HG03159 (cell line): ENCODE results near the gene RSAD2.
"Not testable (repeated sequence)": the region's sequence is repeated elsewhere in the genome, so short reads cannot be mapped to it uniquely, and the experiment has no call there.

Experiments used
- ATAC-seq: cut with Tn5 transposase; IDR thresholded peaks from one replicate; pipeline ENCODE4 v1.9.1; 2021; ENCODE audit warnings: mild to moderate bottlenecking, moderate library complexity; ENCODE audit not compliant: unreplicated experiment

RSAD2 gene, protein sequence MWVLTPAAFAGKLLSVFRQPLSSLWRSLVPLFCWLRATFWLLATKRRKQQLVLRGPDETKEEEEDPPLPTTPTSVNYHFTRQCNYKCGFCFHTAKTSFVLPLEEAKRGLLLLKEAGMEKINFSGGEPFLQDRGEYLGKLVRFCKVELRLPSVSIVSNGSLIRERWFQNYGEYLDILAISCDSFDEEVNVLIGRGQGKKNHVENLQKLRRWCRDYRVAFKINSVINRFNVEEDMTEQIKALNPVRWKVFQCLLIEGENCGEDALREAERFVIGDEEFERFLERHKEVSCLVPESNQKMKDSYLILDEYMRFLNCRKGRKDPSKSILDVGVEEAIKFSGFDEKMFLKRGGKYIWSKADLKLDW

DNA sequence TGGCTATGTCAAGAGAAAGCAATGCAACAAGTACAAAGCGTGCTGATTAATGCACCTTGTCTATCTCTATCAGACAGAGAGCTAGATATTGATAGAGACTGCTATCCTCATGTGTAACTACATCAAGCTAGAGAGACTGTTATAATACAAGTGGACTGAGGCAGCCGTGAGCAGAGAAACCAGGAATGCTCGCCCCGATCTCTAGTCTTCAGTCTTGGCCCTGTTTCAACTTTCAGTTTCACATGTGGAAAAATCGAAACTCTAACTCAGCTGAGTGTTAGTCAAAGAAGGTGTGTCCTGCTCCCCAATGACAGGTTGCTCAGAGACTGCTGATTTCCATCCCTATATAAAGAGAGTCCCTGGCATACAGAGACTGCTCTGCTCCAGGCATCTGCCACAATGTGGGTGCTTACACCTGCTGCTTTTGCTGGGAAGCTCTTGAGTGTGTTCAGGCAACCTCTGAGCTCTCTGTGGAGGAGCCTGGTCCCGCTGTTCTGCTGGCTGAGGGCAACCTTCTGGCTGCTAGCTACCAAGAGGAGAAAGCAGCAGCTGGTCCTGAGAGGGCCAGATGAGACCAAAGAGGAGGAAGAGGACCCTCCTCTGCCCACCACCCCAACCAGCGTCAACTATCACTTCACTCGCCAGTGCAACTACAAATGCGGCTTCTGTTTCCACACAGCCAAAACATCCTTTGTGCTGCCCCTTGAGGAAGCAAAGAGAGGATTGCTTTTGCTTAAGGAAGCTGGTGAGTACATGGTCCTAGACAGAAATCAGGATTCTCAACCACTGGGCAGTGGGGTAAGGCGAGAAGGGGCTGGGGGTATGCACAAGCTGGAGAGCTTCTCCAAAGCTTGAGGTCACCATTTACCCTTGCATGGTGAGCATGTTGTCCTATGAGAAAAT is at the start of gene RSAD2:
Gene RSAD2, plus strand, starts transcription at position 376 of the 903 bp plus-strand sequence. Its CDS starts 24 bp downstream, at position 400.
- ATAC-seq, result peak; percentile 85

DNA sequence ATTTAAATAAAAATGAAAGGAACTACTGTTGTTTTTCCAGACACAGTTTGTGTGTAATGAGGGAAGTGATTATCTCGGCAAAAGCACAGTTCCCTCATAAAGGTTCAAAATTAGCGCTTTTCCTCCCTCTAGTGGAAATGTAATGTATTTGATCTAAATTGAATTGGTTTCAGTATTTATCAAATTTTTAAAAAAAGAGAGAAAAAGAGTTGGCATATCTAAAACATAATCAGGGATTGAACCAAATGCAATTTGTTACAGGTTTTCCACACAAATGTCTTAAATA is 49.3 kb upstream of the RSAD2 start:
- ATAC-seq, result no peak

DNA sequence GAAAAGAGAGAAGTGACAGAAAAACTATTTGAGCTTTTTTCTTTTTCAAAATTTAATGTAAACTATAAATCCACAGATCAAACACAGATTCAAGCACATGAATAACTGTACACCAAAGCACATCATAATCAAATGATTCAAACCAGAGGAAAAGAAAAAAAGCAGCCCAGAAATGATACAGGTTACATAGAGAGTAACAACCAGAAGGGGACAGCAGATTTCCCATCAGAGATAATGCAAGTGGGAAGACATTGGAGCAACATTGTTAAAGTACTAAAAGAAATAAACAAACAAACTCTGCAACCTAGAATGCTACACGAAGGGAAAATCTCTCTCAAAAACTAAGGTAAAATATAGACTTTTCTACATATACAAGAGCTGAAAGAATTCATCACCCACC is 46.3 kb upstream of the RSAD2 start:
- no peak for ATAC-seq

DNA sequence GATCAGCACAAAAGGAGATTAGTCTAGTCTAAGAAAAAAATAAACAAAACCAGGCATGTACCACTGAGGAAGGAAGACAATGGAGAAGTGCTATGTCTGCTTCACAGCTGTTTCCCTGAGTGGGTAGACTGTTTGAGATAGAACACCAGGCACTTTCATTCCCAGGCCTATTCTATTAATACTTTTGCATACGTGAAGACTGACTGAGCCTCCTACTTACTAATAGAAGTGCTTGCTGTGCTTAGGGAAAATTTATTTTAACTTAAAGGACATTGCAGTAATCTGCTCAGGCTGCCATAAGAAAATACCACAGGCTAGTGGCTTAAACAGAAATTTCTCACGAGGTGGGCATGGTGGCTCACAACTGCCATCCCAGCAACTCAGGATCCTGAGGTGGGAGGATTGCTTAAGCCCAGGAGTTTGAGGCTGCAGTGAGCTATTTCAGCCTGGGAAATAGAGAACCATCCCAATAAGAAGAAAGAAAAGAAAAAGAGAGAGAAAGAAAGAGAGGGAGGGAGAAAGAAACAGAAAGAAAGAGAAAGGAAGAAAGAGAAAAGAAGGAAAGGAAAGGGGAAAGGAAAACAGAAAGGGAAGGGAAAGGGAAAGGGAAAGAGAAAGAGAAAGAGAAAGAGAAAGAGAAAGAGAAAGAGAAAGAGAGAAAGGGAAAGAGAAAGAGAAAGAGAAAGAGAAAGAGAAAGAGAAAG is 44.8 kb upstream of the RSAD2 start:
- ATAC-seq, result no peak

DNA sequence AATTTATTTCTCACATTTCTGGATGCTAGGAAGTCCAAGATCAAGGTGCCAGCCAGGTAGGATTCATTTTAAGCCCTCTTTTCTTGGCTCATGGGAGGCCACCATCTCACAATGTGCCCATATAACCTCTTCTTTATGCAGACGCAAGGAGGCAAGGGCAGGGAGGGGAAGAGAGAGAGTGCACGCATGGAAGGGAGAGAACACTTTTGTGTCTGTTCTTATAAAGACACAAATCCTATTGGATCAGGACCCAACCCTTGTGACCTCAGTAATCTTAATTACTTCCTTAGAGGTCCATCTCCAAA is 44.3 kb upstream of the RSAD2 start:
- no peak for ATAC-seq

DNA sequence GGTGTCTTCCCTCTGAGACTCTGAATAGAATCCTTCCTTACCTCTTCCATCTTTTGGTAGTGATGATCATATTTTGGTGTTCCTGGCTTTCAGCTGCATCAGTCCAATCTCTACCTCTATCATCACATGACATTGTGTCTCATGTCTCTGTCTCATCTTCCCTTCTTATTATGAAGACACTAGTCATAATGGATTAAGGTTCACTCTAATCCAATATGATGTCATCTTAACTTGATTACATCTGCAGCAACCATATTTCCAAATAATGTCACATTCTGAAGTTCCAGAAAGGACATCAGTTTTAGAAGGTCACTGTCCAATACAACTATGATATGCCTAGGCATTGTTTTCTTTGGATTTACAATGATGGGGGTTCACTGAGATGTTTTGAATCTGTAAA is 43.4 kb upstream of the RSAD2 start:
- no peak for ATAC-seq

DNA sequence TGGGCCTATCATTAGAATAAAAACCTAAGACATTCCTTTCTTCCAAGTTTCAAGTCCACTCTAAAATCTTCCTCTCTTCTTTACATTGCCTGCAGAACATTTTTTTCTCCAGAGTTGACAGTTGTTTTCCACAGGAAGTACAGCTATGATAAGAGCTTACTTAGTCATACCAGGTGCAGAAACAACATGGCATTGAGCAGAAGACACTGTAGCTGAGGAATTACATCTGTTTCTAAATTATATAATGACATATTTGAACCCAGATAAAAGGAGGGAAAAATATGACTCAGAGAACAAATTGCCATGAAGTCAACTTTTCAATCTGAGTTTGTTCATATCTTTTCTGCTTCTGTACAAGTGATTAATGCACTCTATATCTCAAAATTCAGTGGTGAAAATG is 42.1 kb upstream of the RSAD2 start:
- ATAC-seq, result no peak

DNA sequence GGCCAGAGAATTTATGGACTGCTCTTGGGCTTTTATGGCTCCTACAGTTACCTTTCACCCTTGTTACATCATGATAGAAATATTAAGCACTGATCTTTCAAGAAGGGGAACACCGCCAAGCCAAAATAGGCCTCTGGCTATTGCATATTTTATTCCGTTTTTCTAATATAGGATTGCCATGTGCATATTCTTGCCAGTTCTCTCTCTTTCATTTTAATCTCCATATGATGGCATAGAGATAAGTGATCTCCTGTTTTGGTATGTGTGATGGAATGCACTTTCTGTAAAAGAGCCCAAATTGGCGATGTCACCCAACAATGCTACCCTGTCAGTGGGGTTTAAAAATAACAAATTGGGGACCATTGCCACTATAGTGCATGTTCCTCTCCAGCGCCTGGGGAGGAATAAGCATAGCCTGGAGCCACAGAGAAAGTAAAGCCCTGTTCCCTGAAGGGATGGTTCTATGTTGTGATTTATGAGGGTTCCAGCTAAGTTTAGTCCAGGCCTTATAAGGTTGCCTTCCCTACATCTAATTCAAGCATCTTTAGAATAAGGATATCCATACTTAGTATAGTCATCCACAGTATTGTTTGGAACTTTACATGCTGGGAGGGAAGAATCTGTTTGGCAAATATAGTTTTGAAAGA is 38.8 kb upstream of the RSAD2 start:
- ATAC-seq, result no peak

DNA sequence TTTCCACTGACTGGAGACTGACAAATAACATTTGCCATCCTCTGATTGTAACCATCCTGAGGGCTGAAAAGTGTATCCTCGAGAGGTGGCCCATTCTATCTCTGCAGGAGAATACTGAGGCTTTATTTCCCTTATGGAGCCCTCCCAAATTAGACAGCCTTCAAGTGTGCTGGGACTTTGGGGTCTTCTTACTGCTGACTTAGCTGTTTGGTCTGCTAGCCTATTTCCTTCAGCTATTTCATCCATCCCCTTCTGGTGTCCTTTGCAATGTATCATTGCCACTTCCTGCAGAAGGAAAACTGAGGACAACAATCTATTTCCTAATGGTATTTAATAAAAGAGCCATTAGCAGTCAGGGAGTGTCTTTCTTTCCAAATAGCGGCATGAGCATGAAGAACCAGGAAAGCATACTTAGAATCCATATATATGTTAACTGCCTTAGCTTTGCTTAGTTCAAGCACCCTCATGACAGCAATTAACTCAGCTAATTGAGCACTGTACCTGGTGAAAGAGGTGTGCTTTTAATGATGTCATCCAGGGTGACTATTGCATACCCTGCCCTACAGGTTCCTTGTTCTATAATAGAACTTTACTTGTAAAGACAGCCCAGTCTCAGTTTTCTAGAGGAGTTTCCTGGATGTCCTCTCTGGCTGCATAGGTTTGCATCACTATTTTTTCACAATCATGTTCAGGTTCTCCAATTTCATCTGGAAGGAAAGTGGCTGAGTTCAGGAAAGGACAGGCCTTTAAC is 35.9 kb upstream of the RSAD2 start:
- ATAC-seq, result no peak

DNA sequence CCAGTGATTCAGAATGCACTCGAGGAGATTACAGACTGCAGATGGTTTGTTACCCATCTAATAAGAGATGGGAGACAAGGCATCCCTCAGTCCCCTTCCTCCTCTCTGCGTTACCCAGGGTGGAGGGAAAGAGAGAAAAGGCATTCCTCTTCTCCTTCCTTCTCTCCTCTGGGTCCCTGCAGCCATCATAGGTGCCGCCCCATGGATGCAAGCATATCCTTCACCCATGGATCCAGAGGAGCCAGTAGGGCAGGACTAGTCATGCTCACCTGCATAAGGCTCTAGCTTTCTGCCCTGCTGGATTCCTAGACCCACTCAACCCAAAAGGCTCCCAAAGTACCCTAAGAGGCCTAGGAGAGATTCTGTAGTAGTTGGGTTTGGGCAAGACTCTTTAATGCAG is 32.3 kb upstream of the RSAD2 start:
- no peak for ATAC-seq

DNA sequence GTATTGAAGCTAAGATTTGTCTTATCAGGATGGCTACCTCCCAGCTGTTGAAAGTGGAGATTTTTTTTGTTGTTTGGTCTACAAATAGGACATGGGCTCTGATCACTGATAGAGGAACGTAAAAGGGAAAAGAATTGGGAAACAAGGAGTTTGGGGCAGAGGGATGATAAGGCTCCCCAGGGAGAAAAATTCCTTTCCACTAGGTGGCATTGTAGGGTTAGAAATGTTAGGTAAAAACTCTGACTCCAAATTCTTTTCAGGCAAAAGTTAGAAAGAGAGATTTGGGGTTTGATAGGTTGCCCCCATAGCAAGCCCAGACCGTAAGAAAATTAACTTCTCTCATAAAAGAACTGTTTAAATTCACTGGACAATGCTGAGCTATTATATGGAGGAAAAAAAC is 31.7 kb upstream of the RSAD2 start:
- ATAC-seq, result no peak

DNA sequence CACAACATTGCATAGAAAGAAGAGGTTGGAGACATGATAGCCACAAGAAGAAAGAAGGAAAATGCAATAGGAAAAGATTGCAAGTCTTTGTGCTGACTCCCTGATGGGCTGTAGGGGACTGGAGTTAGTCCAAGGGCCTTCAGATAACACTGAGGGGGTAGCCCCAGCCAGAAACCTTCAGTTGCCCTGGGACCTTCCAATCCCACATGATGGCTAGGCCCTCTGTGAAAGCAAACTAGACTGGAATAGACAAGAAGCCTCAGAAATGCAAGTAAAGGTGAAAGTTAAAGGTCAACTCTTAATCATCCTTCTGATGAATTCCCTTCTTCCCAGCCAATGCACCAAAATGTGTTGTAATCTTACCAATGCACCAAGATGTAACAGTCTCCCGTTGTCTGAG is 31.0 kb upstream of the RSAD2 start:
- ATAC-seq, result no peak

DNA sequence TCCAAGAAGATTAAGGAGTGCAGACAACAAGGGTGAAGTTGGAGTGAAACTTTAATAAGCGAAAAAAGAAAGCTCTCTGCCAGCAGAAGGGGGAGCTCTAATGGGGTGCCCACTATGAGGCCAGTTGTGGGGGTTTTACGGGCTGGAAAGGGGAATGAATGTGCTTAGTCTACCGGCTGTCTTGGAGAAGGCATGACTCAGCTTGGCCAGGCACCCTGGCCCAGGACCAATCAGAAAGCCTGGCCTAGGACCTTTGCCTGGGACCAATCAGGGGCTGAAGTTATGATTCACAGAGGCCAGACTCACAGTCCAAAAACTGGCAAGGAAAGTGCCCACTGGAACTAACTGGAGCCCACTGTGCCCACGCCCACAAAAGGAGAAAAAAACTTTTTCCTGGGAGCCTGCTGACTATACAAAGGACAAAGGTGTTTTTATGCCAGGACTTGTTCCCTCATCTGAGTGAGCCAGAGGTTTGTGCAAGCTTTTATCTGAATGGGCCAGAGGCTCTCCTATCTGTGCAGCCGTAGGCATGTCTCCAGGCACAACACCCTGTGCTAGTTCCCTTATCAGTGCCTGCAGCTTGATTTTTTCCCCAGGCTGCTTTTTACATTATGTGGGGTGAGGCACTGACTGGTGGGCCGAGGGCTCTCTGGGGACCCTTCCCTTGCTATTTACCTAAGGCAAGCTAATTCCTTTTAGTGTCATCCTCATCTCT is 30.5 kb upstream of the RSAD2 start:
- no peak for ATAC-seq

DNA sequence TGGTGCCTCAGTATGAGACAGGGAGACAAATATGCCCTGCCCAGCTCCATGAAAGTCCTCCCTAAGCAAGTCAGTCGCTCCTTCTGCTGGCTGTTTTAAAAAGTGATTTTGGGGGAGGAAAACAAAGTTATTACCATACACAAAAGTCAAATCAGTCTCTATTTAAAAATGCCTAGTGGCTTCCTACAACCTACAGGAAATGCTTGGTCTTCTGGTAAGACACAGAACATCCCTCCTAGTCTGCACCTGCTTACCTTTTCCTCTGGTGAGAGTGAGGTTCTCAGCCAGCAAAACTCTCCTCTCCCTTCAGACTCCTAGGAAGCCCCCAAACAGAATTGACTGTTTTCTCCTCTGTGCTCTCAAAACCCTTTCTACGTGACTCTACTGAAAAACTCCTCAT is 25.4 kb upstream of the RSAD2 start:
- ATAC-seq, result no peak

DNA sequence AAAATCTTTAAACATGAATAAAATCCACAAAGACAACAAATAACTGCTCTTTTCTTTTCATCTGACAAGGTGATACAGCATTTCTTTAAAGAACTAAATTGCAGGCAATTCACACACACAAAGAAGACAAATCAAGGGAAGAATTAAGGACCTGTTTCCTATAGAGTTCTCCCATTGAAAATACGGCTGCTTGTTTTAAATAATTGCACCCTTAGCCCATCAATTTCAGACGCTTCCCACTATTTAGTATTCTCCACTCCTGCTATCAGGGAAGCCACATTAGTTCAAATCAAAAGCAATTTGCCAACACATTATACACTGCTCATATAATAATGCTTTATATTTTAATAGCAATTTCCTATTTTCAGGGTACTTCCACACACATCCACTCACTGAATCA is 23.2 kb upstream of the RSAD2 start:
- ATAC-seq, result no peak

DNA sequence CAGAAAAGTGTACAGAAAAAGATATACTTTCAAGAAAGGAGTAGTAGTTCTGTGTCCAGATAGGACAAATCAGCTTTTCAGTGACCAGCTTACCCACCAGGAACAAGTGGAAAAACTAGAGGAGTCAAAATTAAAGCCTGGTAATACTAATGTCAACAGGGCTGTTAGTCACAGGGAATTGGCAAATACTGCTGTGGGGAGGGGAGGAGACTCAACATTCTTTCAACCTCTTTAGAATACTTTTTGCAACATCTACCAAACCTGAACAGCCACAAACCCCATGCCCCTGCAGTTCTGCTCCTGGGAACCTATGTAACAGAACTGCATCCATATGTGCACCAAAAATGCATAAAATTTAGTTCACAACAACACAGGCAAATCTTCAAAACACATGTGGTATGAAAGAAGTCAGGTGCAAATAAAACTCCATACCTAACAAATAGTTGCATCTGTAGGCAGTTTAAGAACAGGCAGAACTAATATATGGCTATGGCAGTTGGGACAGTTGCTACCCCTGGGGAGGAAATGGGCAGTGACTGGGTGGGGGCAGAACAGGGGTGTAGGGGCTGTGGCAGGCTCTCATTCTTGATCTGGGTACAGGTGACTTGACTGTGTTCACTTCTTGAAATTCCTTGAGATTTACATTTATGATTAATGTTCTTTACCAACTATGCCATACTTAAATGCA is 21.6 kb upstream of the RSAD2 start:
- ATAC-seq, result no peak

DNA sequence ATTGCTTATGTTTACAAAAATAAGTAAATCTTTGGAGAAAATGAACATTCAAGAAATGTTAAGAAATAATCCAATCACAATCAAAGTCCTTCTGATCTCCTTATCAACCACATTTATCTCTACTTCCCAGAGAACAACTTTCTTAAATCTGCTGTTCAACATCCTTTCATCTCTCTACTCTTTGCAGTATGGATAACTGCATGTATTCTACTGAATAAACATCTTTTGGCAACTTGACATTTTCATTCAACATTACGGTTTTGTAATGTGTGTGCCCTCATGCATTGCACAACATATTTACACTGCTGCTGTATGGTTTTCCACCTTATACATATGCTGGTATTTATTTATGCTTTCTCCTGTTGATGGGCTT is 21.0 kb upstream of the RSAD2 start:
- no peak for ATAC-seq

DNA sequence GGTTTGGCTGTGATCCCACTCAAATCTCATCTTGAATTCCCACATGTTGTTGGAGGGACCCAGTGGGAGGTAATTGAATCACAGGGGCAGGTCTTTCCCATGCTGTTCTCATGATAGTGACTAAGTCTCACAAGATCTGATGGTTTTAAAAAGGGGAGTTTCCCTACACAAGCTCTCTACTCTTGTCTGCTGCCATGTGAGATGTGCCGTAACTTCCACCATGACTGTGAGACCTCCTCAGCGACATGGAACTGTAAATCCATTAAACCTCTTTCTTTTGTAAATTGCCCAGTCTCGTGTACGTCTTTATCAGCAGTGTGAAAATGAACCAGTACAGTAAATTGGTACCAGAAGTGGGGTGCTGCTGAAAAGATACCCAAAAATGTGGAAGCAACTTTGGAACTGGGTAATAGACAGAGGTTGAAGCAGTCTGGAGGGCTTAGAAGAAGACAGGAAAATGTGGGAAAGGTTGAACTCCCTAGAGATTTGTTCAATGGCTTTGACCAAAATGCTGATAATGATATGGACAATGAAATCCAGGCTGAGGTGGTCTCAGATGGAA is 19.0 kb upstream of the RSAD2 start:
- not testable (repeated sequence) for ATAC-seq

DNA sequence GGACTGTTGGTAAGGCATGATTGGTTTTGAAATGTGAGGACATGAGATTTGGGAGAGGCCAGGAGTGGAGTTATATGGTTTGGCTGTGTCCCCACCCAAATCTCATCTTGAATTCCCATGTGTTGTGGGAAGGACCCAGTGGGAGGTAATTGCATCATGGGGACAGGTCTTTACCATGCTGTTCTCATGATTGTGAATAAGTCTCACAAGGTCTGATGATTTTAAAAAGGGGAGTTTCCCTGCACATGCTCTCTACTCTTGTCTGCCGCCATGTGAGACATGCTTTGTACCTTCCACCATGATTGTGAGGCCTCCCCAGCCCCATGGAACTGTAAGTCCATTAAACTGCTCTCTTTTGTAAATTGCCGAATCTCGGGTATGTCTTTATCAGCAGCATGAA is 17.3 kb upstream of the RSAD2 start:
- no peak for ATAC-seq
